Measurements from ENCODE around the gene XXYLT1. TPM values are rescaled to one million over a fixed set of nuclear protein-coding genes. Genes with fewer than 3 reads are reported as not detected.

The XXYLT1 gene
- total and polyA plus RNA-seq, 2 of the 8 experiments (the other 6 are each of a cell fraction or from before 2014, with no cell fraction given), result 18.9 to 23.8 TPM

- TF ChIP-seq RFX5 (IDR thresholded peaks at IDR 0.05; ENCODE audit: borderline replicate concordance, low read depth, low read length), result no peak
- no peak for TF ChIP-seq POU5F1 (IDR thresholded peaks at IDR 0.05; ENCODE audit: low read depth, low read length)
- TF ChIP-seq BCL11A (IDR thresholded peaks at IDR 0.05; ENCODE audit: low read depth in 2 of 2, low read length in 2 of 2), result no peak
Observed at GRCh38 chr3:195023576-195023975, 247.4 kb downstream of the XXYLT1 start (continued).
